ENCODE data around the gene LBX2.

- no peak for TF ChIP-seq YY1 (IDR thresholded peaks at IDR 0.05)
- TF ChIP-seq MAX (IDR thresholded peaks at IDR 0.05): no peak
- no peak for TF ChIP-seq CTCF (IDR thresholded peaks at IDR 0.05; ENCODE audit: low read depth, low read length, missing input control)
- TF ChIP-seq ATF3 (IDR thresholded peaks at IDR 0.05): no peak
- no peak for TF ChIP-seq TAF1 (conservative IDR thresholded peaks at IDR 0.05)
- TF ChIP-seq REST (IDR thresholded peaks at IDR 0.05): no peak
- TF ChIP-seq ZBTB33 (IDR thresholded peaks at IDR 0.05): no peak
- no peak for TF ChIP-seq HNF4G (IDR thresholded peaks at IDR 0.05)
- TF ChIP-seq JUND (IDR thresholded peaks at IDR 0.05): no peak
Observed at GRCh38 chr2:74450570-74451190, 48.7 kb downstream of the LBX2 start.
